Measurements from ENCODE around the gene RFNG. TPM values are rescaled to one million over a fixed set of nuclear protein-coding genes. Genes with fewer than 3 reads are reported as not detected.
A peak's percentile ranks its signal among the peaks of the same experiment; 100 is the strongest.

The RFNG gene
- total RNA-seq, 1 experiment from 2014 or later: 37.9 TPM

DNA sequence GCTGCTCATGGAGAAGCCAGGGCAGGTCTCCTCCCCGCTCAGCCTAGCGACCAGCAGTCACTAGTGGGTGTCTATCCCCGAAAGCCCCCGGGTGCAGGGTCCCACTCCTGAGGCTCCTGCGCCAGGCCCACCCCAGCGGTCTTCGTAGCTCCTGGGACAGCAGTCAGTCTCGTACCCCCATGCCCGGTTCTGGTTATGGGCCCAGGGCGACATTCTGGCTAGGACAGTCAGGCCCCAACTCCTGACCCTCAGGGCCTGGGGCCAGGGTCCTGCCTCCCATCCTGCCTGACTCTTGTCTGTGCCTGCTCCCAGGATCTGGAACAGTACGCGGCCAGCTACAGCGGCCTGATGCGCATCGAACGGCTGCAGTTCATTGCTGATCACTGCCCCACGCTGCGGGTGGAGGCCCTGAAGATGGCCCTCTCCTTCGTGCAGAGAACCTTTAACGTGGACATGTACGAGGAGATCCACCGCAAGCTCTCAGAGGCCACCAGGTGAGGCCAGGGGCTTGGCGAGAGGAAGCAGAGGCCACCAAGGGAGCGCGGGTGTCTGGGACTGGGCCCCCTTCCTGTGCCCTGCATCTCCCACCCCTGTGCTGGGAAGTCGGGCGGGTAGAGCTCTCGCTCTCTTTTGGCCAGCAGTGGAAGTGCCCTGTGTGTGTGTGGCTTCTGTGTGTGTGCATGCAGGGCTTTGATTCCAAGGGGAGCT, 2.1 kb upstream of the RFNG start:
- Mint-ChIP-seq H3K36me3 (ENCODE audit: insufficient read depth, unreplicated experiment) (peaks cover 35% of the 10 kb centered on the region), H3K4me3 (ENCODE audit: unreplicated experiment) (peak overlapping the region; percentile 75), H3K9me3 (ENCODE audit: unreplicated experiment) (no peaks in the 10 kb centered on the region), H3K4me1 (ENCODE audit: insufficient read depth, unreplicated experiment) (no peaks in the 10 kb centered on the region), H3K27me3 (ENCODE audit: insufficient read depth, unreplicated experiment) (no peaks in the 10 kb centered on the region), H3K27ac (ENCODE audit: low read depth, unreplicated experiment) (no peak overlapping the region)
- no peak for TF ChIP-seq CTCF (IDR thresholded peaks at IDR 0.05; ENCODE audit: unreplicated experiment)
- intact Hi-C loops (cut with micrococcal nuclease): no loop called here
- no peak for DNase-seq (ENCODE audit: unreplicated experiment)
- no TSS peak for BruUV-seq (replicated peaks)
- POLR2A ChIA-PET: interaction anchor here (0.6 to 2.2 kb wide), 7 partner anchors 10 to 342 kb away, joined by 3 to 9 read pairs (median 4); partner anchors contain the start of genes DCXR and DUS1L
- CTCF ChIA-PET: interaction anchor here (0.5 to 1.2 kb wide), 3 partner anchors 19 to 151 kb away, joined by 3 read pairs; no protein-coding TSS in a partner anchor

GRCh38 chr17:82053130-82053529, 1.5 kb upstream of the RFNG start:
- Mint-ChIP-seq H3K4me1 (ENCODE audit: insufficient read depth, unreplicated experiment) (no peaks in the 10 kb centered on the region), H3K27ac (ENCODE audit: low read depth, unreplicated experiment) (no peak overlapping the region), H3K36me3 (ENCODE audit: insufficient read depth, unreplicated experiment) (peaks cover 33% of the 10 kb centered on the region), H3K9me3 (ENCODE audit: unreplicated experiment) (no peaks in the 10 kb centered on the region), H3K27me3 (ENCODE audit: insufficient read depth, unreplicated experiment) (no peaks in the 10 kb centered on the region), H3K4me3 (ENCODE audit: unreplicated experiment) (peak overlapping the region; percentile 75)
- CTCF ChIA-PET: no interaction called here
- no peak for DNase-seq (ENCODE audit: unreplicated experiment)
- no peak for TF ChIP-seq CTCF (IDR thresholded peaks at IDR 0.05; ENCODE audit: unreplicated experiment)
- no TSS peak for BruUV-seq (replicated peaks)
- intact Hi-C loops (cut with micrococcal nuclease): no loop called here
- POLR2A ChIA-PET: interaction anchor here (0.8 to 2.2 kb wide), 7 partner anchors 12 to 45 kb away, joined by 3 to 14 read pairs (median 4); partner anchors contain the start of genes CENPX, DUS1L, FASN and LRRC45

DNA sequence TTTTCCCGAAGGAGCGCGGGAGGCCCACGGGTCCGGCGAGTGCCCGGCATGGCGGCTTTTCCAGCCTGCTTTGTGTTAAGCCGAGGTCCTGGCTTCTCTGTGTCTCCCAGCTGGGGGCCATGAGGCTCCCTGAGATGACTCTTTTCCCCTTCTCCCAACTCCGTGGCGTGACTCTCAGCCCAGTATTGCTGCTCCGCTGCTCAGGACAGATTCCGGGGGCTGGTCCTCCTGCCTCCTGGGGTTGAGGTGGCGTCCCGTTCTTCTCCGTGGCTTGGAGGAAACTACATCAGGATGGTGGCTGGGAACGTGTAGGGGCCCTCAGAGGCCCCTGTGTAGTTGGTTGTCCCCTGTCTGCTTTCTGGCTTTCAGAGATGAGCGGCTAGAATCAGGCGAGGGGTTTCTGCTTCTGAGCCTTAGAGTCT, 1.0 kb upstream of the RFNG start:
- peaks cover 32% of the 10 kb centered on the region for H3K36me3 Mint-ChIP-seq (ENCODE audit: insufficient read depth, unreplicated experiment)
- H3K27ac Mint-ChIP-seq (ENCODE audit: low read depth, unreplicated experiment): no peak overlapping the region
- no peaks in the 10 kb centered on the region for H3K27me3 Mint-ChIP-seq (ENCODE audit: insufficient read depth, unreplicated experiment)
- no peaks in the 10 kb centered on the region for H3K4me1 Mint-ChIP-seq (ENCODE audit: insufficient read depth, unreplicated experiment)
- intact Hi-C loops (cut with micrococcal nuclease): no loop called here
- ChIA-PET POLR2A (interaction anchor here (0.9 to 1.4 kb wide), 6 partner anchors 11 to 46 kb away, joined by 3 to 14 read pairs (median 5); partner anchors contain the start of genes CENPX, DCXR, DUS1L and FASN), CTCF (interaction anchor here (0.7 kb wide), 1 partner anchor 92 kb away, joined by 3 read pairs; the partner anchor contains the start of gene NOTUM)
- peak overlapping the region; percentile 75 for H3K4me3 Mint-ChIP-seq (ENCODE audit: unreplicated experiment)
- no peak for TF ChIP-seq CTCF (IDR thresholded peaks at IDR 0.05; ENCODE audit: unreplicated experiment)
- no peaks in the 10 kb centered on the region for H3K9me3 Mint-ChIP-seq (ENCODE audit: unreplicated experiment)
- DNase-seq (ENCODE audit: unreplicated experiment): no peak
- BruUV-seq (replicated peaks): no TSS peak

GRCh38 chr17:82050761-82051641, 610 bp downstream of the RFNG start:
- intact Hi-C loops (cut with micrococcal nuclease): no loop called here
- Mint-ChIP-seq H3K4me3 (ENCODE audit: unreplicated experiment) (peak overlapping the region; percentile 73), H3K9me3 (ENCODE audit: unreplicated experiment) (no peaks in the 10 kb centered on the region), H3K27me3 (ENCODE audit: insufficient read depth, unreplicated experiment) (no peaks in the 10 kb centered on the region), H3K36me3 (ENCODE audit: insufficient read depth, unreplicated experiment) (peaks cover 30% of the 10 kb centered on the region), H3K4me1 (ENCODE audit: insufficient read depth, unreplicated experiment) (no peaks in the 10 kb centered on the region), H3K27ac (ENCODE audit: low read depth, unreplicated experiment) (no peak overlapping the region)
- ChIA-PET POLR2A (interaction anchor here (0.6 to 3.0 kb wide), 7 partner anchors 10 to 28 kb away, joined by 3 to 11 read pairs (median 3); partner anchors contain the start of genes CENPX, DCXR, DUS1L and LRRC45), CTCF (interaction anchor here (0.5 to 2.0 kb wide), 4 partner anchors 9 to 274 kb away, joined by 3 to 7 read pairs (median 4); no protein-coding TSS in a partner anchor)
- no peak for DNase-seq (ENCODE audit: unreplicated experiment)
- no peak for TF ChIP-seq CTCF (IDR thresholded peaks at IDR 0.05; ENCODE audit: unreplicated experiment)
- BruUV-seq (replicated peaks): no TSS peak
